NB4 (cell line): Measurements from ENCODE around the gene ANKFN1.

Experiments
- MYC ChIP-seq: IDR thresholded peaks from 2 replicates; pipeline ENCODE4 v1.6.1; 2011; ENCODE audit warnings: low read depth, low read length
- TF ChIP-seq, protein P1 (sequence below): IDR thresholded peaks from one replicate; pipeline ENCODE4 v1.5.1; 2012; ENCODE audit warnings: low read depth, low read length

DNA sequence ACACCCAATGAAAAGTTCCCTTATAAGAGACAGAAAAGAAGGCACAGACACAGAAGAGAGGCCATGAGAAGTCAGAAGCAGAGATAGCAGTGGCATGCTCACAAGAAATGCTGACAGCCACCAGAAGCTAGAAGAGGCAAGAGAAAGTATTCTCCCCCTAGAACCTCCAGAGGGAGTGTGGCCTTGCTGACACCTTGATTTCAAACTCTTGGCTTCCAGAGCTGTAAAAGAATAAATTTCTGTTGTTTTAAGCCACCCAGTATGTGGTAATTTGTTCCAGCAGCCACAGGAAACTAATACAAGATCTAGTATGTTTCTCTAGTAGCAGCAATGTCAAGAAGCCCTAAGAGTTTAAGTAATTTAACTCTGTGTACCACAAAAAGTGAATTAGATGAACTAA, 353.1 kb downstream of the ANKFN1 start:
- TF ChIP-seq, protein P1, sequence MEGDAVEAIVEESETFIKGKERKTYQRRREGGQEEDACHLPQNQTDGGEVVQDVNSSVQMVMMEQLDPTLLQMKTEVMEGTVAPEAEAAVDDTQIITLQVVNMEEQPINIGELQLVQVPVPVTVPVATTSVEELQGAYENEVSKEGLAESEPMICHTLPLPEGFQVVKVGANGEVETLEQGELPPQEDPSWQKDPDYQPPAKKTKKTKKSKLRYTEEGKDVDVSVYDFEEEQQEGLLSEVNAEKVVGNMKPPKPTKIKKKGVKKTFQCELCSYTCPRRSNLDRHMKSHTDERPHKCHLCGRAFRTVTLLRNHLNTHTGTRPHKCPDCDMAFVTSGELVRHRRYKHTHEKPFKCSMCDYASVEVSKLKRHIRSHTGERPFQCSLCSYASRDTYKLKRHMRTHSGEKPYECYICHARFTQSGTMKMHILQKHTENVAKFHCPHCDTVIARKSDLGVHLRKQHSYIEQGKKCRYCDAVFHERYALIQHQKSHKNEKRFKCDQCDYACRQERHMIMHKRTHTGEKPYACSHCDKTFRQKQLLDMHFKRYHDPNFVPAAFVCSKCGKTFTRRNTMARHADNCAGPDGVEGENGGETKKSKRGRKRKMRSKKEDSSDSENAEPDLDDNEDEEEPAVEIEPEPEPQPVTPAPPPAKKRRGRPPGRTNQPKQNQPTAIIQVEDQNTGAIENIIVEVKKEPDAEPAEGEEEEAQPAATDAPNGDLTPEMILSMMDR = no peak
- TF ChIP-seq MYC = no peak
